GM23338 (cell line): ENCODE measurements around the gene PTPRJ. TPM values are rescaled to one million over a fixed set of nuclear protein-coding genes. Genes with fewer than 3 reads are reported as not detected.

Source experiments
- ATAC-seq: fragments of 200-7000 bp; cut with Tn5 transposase; 3 replicates; pipeline ENCODE4 v1.9.1; 2020
- DNase-seq: peaks from one replicate; pipeline ENCODE4 v3.0.0-alpha.2; 2015; ENCODE audit warnings: low spot score
- H2AFZ ChIP-seq: fragments of 200-600 bp; sonication (generic); 2 replicates; pipeline ENCODE4 v1.8.0; 2016; ENCODE audit warnings: antibody characterized with exemption, mild to moderate bottlenecking, moderate library complexity
- H3F3A ChIP-seq: fragments of 200-600 bp; sonication (generic); replicated peaks from 2 replicates; pipeline ENCODE4 v1.8.0; 2017; ENCODE audit warnings: antibody characterized with exemption, mixed run types, low read depth
- H3K27ac ChIP-seq: fragments of 200-600 bp; sonication (generic); 2 replicates; pipeline ENCODE4 v1.6.1; 2016; ENCODE audit warnings: low read depth
- H3K27me3 ChIP-seq: fragments of 200-600 bp; sonication (generic); 2 replicates; pipeline ENCODE4 v1.8.0; 2016; ENCODE audit warnings: mild to moderate bottlenecking, mixed run types, moderate library complexity; ENCODE audit not compliant: insufficient read depth
- H3K36me3 ChIP-seq: fragments of 200-600 bp; sonication (generic); 2 replicates; pipeline ENCODE4 v1.8.0; 2016; ENCODE audit warnings: mild to moderate bottlenecking; ENCODE audit not compliant: insufficient read depth
- H3K4me1 ChIP-seq: fragments of 200-600 bp; sonication (generic); 2 replicates; pipeline ENCODE4 v1.8.0; 2016; ENCODE audit warnings: mild to moderate bottlenecking, moderate library complexity; ENCODE audit not compliant: insufficient read depth
- H3K4me2 ChIP-seq: fragments of 200-600 bp; sonication (generic); 2 replicates; pipeline ENCODE4 v1.7.1; 2017; ENCODE audit warnings: mixed run types
- H3K4me3 ChIP-seq: fragments of 200-600 bp; sonication (generic); 2 replicates; pipeline ENCODE4 v1.6.1; 2016; ENCODE audit warnings: mixed run types
- H3K79me2 ChIP-seq: fragments of 200-600 bp; sonication (generic); replicated peaks from 2 replicates; pipeline ENCODE4 v1.8.0; 2017; ENCODE audit warnings: mild to moderate bottlenecking; ENCODE audit not compliant: insufficient read depth
- H3K9me2 ChIP-seq: fragments of 200-600 bp; sonication (generic); 2 replicates; pipeline ENCODE4 v1.8.0; 2017; ENCODE audit not compliant: insufficient read depth
- H4K20me1 ChIP-seq: fragments of 200-600 bp; sonication (generic); replicated peaks from 2 replicates; pipeline ENCODE4 v1.8.0; 2017; ENCODE audit warnings: mild to moderate bottlenecking; ENCODE audit not compliant: insufficient read depth
- H3K27ac Mint-ChIP-seq: 2 replicates; pipeline ENCODE4 v1.8.0; 2020; ENCODE audit warnings: inconsistent platforms, mild to moderate bottlenecking, moderate library complexity, mixed read lengths
- H3K27me3 Mint-ChIP-seq: 3 replicates; pipeline ENCODE4 v1.8.0; 2022; ENCODE audit warnings: low read depth, mild to moderate bottlenecking, moderate library complexity, mixed read lengths, inconsistent platforms; ENCODE audit not compliant: insufficient read depth, poor library complexity
- H3K36me3 Mint-ChIP-seq: 3 replicates; pipeline ENCODE4 v1.8.0; 2021; ENCODE audit warnings: low read depth, mild to moderate bottlenecking, inconsistent platforms, moderate library complexity, mixed read lengths
- H3K4me1 Mint-ChIP-seq: 3 replicates; pipeline ENCODE4 v1.8.0; 2020; ENCODE audit warnings: mild to moderate bottlenecking, inconsistent platforms, mixed read lengths
- H3K4me3 Mint-ChIP-seq: 3 replicates; pipeline ENCODE4 v1.8.0; 2021; ENCODE audit warnings: moderate library complexity, mild to moderate bottlenecking, inconsistent platforms, mixed read lengths
- H3K9me3 Mint-ChIP-seq: 3 replicates; pipeline ENCODE4 v1.8.0; 2020; ENCODE audit warnings: moderate library complexity, mild to moderate bottlenecking, inconsistent platforms, mixed read lengths
- CREB1 ChIP-seq: fragments of 250-450 bp; sonication (Bioruptor Pico); IDR thresholded peaks from 2 replicates; pipeline ENCODE4 v1.5.0; 2020; ENCODE audit warnings: low read depth, mild to moderate bottlenecking, moderate library complexity
- EZH2 ChIP-seq: fragments of 200-600 bp; sonication (generic); IDR thresholded peaks from one replicate; pipeline ENCODE4 v1.8.0; 2017; ENCODE audit warnings: antibody characterized with exemption, mild to moderate bottlenecking, low read depth; ENCODE audit not compliant: unreplicated experiment
- JUNB ChIP-seq: IDR thresholded peaks from one replicate; pipeline ENCODE4 v1.6.1; 2016; ENCODE audit warnings: antibody characterized with exemption; ENCODE audit not compliant: unreplicated experiment
- NANOG ChIP-seq: IDR thresholded peaks from 2 replicates; pipeline ENCODE4 v1.6.1; 2016; ENCODE audit warnings: antibody characterized with exemption, borderline replicate concordance
- POLR2AphosphoS5 ChIP-seq: IDR thresholded peaks from 2 replicates; pipeline ENCODE4 v1.6.1; 2016; ENCODE audit warnings: antibody characterized with exemption, low read depth
- STAT1 ChIP-seq: IDR thresholded peaks from one replicate; pipeline ENCODE4 v1.6.1; 2016; ENCODE audit warnings: antibody characterized with exemption; ENCODE audit not compliant: unreplicated experiment
- ZNF114 ChIP-seq: fragments of 250-450 bp; sonication (Bioruptor Pico); IDR thresholded peaks from 2 replicates; pipeline ENCODE4 v1.5.0; 2020; ENCODE audit warnings: mild to moderate bottlenecking, moderate library complexity
- ZNF331 ChIP-seq: fragments of 250-450 bp; sonication (Bioruptor Pico); IDR thresholded peaks from 2 replicates; pipeline ENCODE4 v1.5.0; 2020; ENCODE audit warnings: low read depth, mild to moderate bottlenecking, moderate library complexity
- polyA plus RNA-seq: library from polyadenylated mRNA; unstranded; fragments of >200 nt; fragmentation: Nextera tagmentation; extraction: Ambion mirVana; gene quantifications from 2 replicates; pipeline ENCODE4 v1.2.1, GENCODE V29; 2016
- total RNA-seq: library from RNA; depleted of rRNA; stranded (reverse); fragments of >200 nt; shearing (Covaris generic); gene quantifications from 2 replicates; pipeline ENCODE4 v1.2.3, GENCODE V29; 2014

Gene PTPRJ
- total and polyA plus RNA-seq, 2 experiments from 2014 or later: 4.2 to 16.0 TPM

GRCh38 chr11:48056325-48057183 lies 76.2 kb downstream of the PTPRJ start:
- H3K4me2 ChIP-seq: peak overlapping the region; percentile 44
- peaks cover 26% of the 10 kb centered on the region for H3K4me1 ChIP-seq
- Mint-ChIP-seq H3K27ac (peak overlapping the region; percentile 66; the same call in 1 of the 2 replicates), H3K4me1 (peaks cover 44% of the 10 kb centered on the region), H3K36me3 (no peaks in the 10 kb centered on the region), H3K27me3 (peaks cover 3% of the 10 kb centered on the region), H3K9me3 (no peaks in the 10 kb centered on the region), H3K4me3 (no peak overlapping the region)
- TF ChIP-seq POLR2AphosphoS5 (no peak), EZH2 (no peak), JUNB (no peak), ZNF114 (CRISPR knock-in tag) (no peak)
- H3K27ac ChIP-seq: peak overlapping the region; percentile 23; the same call in 1 of the 2 replicates
- no peaks in the 10 kb centered on the region for H3K36me3 ChIP-seq
- H4K20me1 ChIP-seq: no peaks in the 10 kb centered on the region
- H3K9me2 ChIP-seq: no peaks in the 10 kb centered on the region
- 0 out of 2 replicates have a peak, but pooled peaks cover 4% of the 10 kb centered on the region for H3F3A ChIP-seq
- ATAC-seq: no peak
- H3K27me3 ChIP-seq: no peaks in the 10 kb centered on the region
- 0 out of 2 replicates have a peak, but pooled peaks cover 2% of the 10 kb centered on the region for H3K79me2 ChIP-seq
- H2AFZ ChIP-seq: no peak overlapping the region
- no peak for DNase-seq
- no peak overlapping the region for H3K4me3 ChIP-seq

DNA sequence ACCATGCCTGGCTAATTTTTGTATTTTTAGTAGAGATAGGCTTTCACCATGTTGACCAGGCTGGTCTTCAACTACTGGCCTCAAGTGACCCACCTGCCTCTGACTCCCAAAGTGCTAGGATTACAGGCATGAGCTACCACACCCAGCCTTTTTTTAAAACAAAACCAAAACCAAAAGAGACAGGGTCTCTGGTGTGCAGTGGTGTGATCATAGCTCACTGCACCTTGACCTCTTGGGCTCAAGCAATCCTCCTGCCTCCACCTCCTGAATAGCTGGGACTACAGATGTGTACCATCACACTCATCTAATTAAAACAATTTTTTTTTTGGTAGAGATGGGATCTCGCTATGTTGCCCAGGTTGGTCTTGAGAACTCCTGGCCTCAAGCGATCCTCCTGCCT lies 77.7 kb downstream of the PTPRJ start:
- Histone ChIP-seq H3K27ac (no peak overlapping the region), H3K9me2 (no peaks in the 10 kb centered on the region), H3K4me3 (no peak overlapping the region), H4K20me1 (no peaks in the 10 kb centered on the region), H3K27me3 (no peaks in the 10 kb centered on the region), H3K4me2 (no peak overlapping the region), H3K4me1 (peaks cover 16% of the 10 kb centered on the region; the same call in 1 of the 2 replicates), H3K79me2 (0 out of 2 replicates have a peak, but pooled peaks cover 2% of the 10 kb centered on the region), H3F3A (0 out of 2 replicates have a peak, but pooled peaks cover 4% of the 10 kb centered on the region), H2AFZ (no peak overlapping the region), H3K36me3 (no peaks in the 10 kb centered on the region)
- peaks cover 33% of the 10 kb centered on the region for H3K4me1 Mint-ChIP-seq
- TF ChIP-seq ZNF331 (CRISPR knock-in tag) (no peak), JUNB (no peak), EZH2 (no peak), ZNF114 (CRISPR knock-in tag) (no peak), NANOG (no peak), STAT1 (no peak)
- no peaks in the 10 kb centered on the region for H3K36me3 Mint-ChIP-seq
- ATAC-seq: no peak
- no peaks in the 10 kb centered on the region for H3K9me3 Mint-ChIP-seq
- H3K27me3 Mint-ChIP-seq: peaks cover 2% of the 10 kb centered on the region
- no peak overlapping the region for H3K4me3 Mint-ChIP-seq
- DNase-seq: no peak
- H3K27ac Mint-ChIP-seq: no peak overlapping the region; the same call in 1 of the 2 replicates

GRCh38 chr11:48058788-48059187 lies 78.4 kb downstream of the PTPRJ start:
- no peak for DNase-seq
- no peaks in the 10 kb centered on the region for H4K20me1 ChIP-seq

More at GRCh38 chr11:48058788-48059187, 78.4 kb downstream of the PTPRJ start:
- H3K36me3 Mint-ChIP-seq: no peaks in the 10 kb centered on the region
- no peaks in the 10 kb centered on the region for H3K27me3 ChIP-seq
- peaks cover 16% of the 10 kb centered on the region; the same call in 1 of the 2 replicates for H3K4me1 ChIP-seq
- no peaks in the 10 kb centered on the region for H3K9me3 Mint-ChIP-seq
- no peak for TF ChIP-seq EZH2
- no peak for TF ChIP-seq ZNF331 (CRISPR knock-in tag)
- TF ChIP-seq NANOG: no peak
- no peak for TF ChIP-seq CREB1
- no peak overlapping the region for H2AFZ ChIP-seq
- H3K79me2 ChIP-seq: 0 out of 2 replicates have a peak, but pooled peaks cover 2% of the 10 kb centered on the region
- H3K9me2 ChIP-seq: no peaks in the 10 kb centered on the region
- no peak overlapping the region for H3K4me3 Mint-ChIP-seq
- no peak overlapping the region for H3K27ac ChIP-seq
- H3K4me2 ChIP-seq: no peak overlapping the region
- 0 out of 2 replicates have a peak, but pooled peaks cover 4% of the 10 kb centered on the region for H3F3A ChIP-seq
- no peak overlapping the region for H3K4me3 ChIP-seq
- no peaks in the 10 kb centered on the region for H3K36me3 ChIP-seq
- H3K27me3 Mint-ChIP-seq: peaks cover 2% of the 10 kb centered on the region
- peak overlapping the region; percentile 2; the same call in 1 of the 2 replicates for H3K27ac Mint-ChIP-seq
- peaks cover 33% of the 10 kb centered on the region for H3K4me1 Mint-ChIP-seq
- ATAC-seq: no peak
